Right cardiac atrium (tissue), 5 donors: ENCODE results near the gene SATB2. TPM values are rescaled to one million over a fixed set of nuclear protein-coding genes. Genes with fewer than 3 reads are reported as not detected.

Experiments
- ATAC-seq, 2 donors: fragments of 200-7000 bp; cut with Tn5 transposase; one replicate each; pipeline versions ENCODE4 v1.8.0 to v1.9.1; 2020; ENCODE audit warnings: moderate library complexity in 2 of 2, mild to moderate bottlenecking in 1 of 2
- DNase-seq, 3 donors: peaks; one replicate each; pipeline ENCODE4 v3.0.0-alpha.2; 2020
- H3K27ac ChIP-seq: one replicate; pipeline ENCODE4 v1.5.1; 2013; ENCODE audit warnings: mild to moderate bottlenecking, low read length, control low read depth, moderate library complexity
- H3K27me3 ChIP-seq: one replicate; pipeline ENCODE4 v1.6.1; 2013; ENCODE audit not compliant: control insufficient read depth, insufficient read depth
- H3K4me1 ChIP-seq: one replicate; pipeline ENCODE4 v1.6.1; 2013; ENCODE audit warnings: low read length; ENCODE audit not compliant: control insufficient read depth, insufficient read depth
- H3K4me3 ChIP-seq: one replicate; pipeline ENCODE4 v1.5.1; 2013; ENCODE audit warnings: low read length, control low read depth
- H3K9me3 ChIP-seq: one replicate; pipeline ENCODE4 v1.6.1; 2013; ENCODE audit warnings: low read length; ENCODE audit not compliant: control insufficient read depth
- WGBS: extraction: QIAGEN DNeasy Blood & Tissue Kit; methylation state at CpG from one replicate; pipeline ENCODE4 v1.1.7; 2013; 5-methylcytosine and 5-hydroxymethylcytosine counted together
- intact Hi-C, 4 donors: fragments of 100-400 bp; cut with DNase I; formaldehyde crosslinking; loops; one replicate each; pipeline versions ENCODE4 v1.11.0 to v1.14.0; 2022 to 2023
- polyA plus RNA-seq: library from polyadenylated mRNA; stranded (reverse); fragments of 200-250 nt; gene quantifications from one replicate; pipeline ENCODE4 v1.2.3, GENCODE V29; 2013
- total RNA-seq, 4 donors: library from RNA; stranded (reverse); fragmentation: NEBNext Ultra II Directional; extraction: Animal tissue kit (Norgen Biotek cat#: 25700); gene quantifications; one replicate each; pipeline ENCODE4 v1.2.1, GENCODE V29; 2021
- donor health status: healthy with polysubstance abuse.
- donor health status: DM: no; HTN: yes; CAD: no.
- donor health status: DM: no; HTN: no; CAD: no.
- donor health status: DM: no; HTN: yes; CAD: no; lungs with severe emphysema.
- donor health status: DM: yes; HTN: yes; CAD: no.

Gene SATB2
- total and polyA plus RNA-seq, 5 donors = 0.75 to 2.2 (median 1.7) TPM

DNA sequence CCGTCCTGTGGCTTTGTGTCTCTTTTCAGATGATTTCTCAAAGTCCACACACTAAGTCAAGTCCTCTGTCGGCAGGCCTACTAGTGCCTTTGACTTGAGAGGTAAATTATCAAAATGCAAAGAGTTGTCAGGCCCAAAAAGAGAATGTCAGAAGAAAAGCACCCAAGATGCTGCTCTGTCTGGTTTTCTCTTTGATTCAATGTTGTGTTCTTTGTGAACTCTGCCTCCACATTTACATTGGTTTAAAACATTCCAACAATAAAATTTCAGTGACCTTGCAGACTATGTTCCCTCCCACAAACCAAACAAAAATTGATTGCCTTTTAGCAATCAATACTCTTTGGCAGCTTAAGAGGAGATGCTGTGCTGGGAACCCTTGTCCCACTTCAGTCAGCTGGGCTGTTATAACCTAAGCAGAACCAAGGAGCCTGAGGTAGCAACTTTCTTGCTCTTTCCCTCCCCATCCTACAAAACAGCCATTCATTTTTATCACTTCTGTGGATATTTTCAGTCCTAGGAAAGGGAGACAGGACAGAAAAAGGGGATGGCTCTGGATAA is 19.6 kb upstream of the SATB2 start:
- 78% methylated on average over 2 of the region's 2 CpGs for WGBS
- Histone ChIP-seq H3K9me3 (no peaks in the 10 kb centered on the region), H3K27me3 (peaks cover 2% of the 10 kb centered on the region), H3K4me3 (no peak overlapping the region), H3K4me1 (no peaks in the 10 kb centered on the region), H3K27ac (no peak overlapping the region)
- no peak for ATAC-seq
- no peak for DNase-seq
- intact Hi-C loops = no loop called here

DNA sequence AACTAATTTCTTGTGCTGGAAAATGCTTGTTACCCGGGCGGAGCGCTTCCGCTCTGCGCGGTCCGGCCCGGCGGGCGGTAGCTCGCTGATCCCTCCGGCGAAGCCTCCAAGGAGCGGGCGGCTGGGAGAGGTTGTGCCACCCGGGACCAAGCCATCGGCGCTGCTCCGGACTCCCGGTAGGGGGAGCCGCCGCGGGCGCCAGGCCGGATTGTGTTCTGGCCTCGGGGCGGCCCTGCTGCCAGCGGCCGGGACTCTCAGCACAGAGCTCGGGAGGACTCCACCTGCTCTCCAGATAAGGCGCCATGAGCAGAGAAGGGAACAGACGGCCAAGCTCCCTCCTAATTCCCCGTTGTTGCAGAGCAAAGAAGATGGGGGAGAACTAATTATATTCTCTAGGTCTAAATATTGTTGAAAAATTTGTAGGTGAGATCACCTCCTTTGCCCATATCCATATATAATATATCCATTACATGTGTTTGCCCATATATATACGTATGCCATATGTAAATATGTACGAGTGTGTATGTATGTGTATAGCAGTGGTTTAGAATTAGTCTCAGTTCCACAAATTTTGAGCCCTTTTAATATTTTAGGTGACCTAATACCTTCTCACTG is 13.8 kb upstream of the SATB2 start:
- intact Hi-C loops = no loop called here
- H3K4me3 ChIP-seq = peak overlapping the region; percentile 8
- H3K27me3 ChIP-seq = no peaks in the 10 kb centered on the region
- no peaks in the 10 kb centered on the region for H3K4me1 ChIP-seq
- DNase-seq = peak; percentile 57 to 83 (median 80)
- no peak overlapping the region for H3K27ac ChIP-seq
- WGBS = 5% methylated on average over 35 of the region's 35 CpGs
- ATAC-seq = peak; percentile 76 to 93
- no peaks in the 10 kb centered on the region for H3K9me3 ChIP-seq

DNA sequence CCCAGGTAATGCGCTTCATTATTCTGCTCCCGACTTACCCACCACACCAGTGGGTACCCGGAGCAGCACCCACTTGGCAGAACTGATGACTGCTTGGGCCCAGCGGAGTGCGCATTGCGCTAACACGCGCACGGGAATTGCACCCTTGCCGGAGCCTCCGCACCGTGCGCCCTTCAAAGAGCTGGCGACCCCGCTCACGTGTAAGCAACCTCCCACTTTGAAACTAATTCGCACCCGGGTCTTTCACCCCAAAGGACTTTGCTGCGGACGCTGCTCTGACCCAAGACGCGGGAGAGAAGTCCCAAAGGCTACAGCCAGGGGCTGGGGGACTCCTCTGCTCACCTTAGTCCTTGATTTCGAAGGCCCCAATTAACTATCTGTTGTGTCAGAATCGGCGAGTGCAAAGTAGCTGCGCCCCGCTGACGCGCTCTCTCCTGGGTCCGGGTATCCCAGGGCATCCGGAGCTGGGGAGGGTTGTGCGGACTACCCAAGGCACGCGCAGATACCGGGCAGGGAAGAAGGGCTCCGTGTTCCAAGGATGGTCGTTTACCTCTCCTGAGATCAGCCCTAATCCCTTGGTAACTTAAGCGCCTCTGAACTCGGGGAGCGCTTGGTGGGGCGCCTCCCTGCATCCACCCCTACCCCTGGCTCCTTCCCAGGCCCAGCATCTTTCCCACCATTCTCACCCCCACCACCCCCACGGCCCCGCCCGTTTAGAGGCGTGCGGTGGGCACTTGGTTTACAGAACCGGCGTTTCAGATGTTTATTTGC is 13.1 kb upstream of the SATB2 start:
- WGBS = 2% methylated on average over 48 of the region's 48 CpGs
- Histone ChIP-seq H3K4me3 (peak overlapping the region; percentile 8), H3K27me3 (no peaks in the 10 kb centered on the region), H3K9me3 (no peaks in the 10 kb centered on the region), H3K4me1 (no peaks in the 10 kb centered on the region), H3K27ac (no peak overlapping the region)
- no peak for DNase-seq
- peak in 1 of 2 donors; percentile 21 for ATAC-seq
- intact Hi-C loops = no loop called here

DNA sequence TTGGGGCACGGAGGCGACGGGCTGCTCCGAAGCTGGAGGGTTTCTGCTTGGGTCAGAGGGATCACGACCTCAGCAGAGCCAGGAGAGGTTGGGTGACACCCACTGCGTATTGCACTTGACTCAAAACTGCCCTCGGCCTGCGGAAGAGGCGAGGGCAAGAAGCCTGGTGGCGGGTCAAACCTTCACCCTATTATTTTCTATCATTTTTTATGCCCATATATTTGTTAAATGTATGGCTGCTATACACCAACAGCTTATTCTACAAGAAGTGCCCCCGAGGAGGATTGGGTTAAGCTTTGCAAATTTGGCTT is 12.6 kb upstream of the SATB2 start:
- Histone ChIP-seq H3K9me3 (no peaks in the 10 kb centered on the region), H3K4me1 (no peaks in the 10 kb centered on the region), H3K4me3 (no peak overlapping the region), H3K27me3 (no peaks in the 10 kb centered on the region), H3K27ac (no peak overlapping the region)
- intact Hi-C loops = no loop called here
- DNase-seq = no peak
- ATAC-seq = no peak
- 5% methylated on average over 11 of the region's 11 CpGs for WGBS

DNA sequence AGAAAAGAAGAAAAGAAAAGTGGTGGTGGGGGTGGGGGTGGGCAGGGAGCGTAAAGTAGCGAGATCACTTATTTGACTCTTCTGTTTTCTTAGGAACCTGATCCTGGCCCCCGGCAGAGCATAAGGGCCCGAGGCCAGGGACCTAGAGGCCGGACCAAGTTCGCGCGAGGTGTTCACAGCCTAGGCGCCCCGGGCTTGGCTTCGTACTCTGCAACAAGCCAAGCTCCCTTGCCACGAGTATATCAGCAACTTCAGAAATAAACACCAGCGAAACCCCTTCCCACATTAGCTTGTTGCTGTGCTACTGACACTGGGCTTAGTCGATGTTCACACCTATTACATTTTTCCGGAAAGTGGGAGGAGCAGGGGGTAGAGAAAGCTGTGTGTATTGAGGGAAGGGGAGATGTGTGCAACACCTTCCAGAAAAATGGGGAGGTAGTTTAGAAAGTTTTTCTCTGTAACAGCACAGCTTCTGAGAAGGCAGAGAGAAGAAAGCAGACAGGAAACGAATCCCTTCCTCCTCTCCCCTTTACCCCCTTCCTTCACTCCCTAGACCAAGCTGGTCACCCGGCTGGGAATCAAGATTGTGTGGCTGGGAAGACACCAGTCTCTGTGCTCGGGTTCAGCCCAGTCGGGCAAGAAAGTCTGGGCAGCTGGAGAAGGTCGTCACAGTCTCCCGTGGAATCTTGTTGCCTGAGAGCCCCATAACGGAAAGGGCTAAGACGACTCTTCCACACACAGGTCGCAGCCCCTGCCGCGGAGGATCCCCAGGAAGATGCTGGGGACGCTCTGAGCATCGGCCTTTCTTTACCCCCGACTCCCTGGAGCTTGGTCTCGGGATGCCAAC is 12.0 kb upstream of the SATB2 start:
- no peaks in the 10 kb centered on the region for H3K27me3 ChIP-seq
- no peak overlapping the region for H3K4me3 ChIP-seq
- ATAC-seq (no peak), DNase-seq (no peak)
- intact Hi-C loops = no loop called here
- H3K27ac ChIP-seq = no peak overlapping the region
- H3K4me1 ChIP-seq = no peaks in the 10 kb centered on the region
- WGBS = 4% methylated on average over 30 of the region's 30 CpGs
- no peaks in the 10 kb centered on the region for H3K9me3 ChIP-seq

DNA sequence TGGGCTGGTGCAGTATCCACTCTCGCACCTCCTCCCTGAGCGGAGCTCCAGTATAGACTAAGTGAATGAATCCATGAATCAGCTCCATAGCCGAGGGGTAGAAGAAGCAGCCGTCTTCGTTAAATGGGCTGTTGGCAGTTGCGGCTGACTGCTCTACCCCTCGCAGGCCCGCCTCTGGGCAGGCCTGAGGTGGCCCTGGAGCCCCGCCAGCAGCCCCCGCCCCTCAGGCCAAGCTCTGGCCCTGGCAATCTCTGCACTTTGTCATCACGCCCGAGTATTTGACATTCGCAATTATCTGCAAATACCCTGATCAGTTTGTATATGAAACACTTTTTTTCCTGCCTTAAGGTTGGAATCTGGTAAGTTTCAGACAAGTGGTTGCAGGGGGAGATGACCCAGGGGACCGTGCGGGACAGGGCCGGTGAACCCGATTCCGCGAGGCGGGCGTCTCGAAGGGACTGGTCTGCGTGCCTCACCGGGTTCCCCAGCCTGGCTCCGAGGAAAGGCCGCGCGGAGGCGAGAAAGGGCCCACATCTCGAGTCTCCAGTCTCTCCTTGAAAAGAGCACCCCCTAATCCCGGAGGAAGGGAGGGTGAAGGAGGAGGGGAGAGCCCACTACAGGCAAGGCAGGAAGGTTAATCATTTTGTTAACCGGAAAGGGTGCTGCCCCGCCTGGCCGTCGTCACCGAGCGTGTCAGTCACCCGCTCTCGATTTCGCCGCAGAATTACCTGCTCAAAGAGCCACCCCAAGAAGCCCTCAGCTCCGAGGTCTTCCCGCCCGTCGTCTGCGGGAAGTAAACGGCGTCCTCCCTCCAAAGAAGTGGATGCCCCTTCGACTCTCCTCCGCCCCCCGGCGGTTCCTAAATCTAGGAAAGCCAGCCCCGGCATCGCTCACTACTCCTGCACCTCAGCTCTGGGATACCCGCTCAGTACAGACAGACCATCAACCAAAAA is 11.1 kb upstream of the SATB2 start:
- no peak overlapping the region for H3K4me3 ChIP-seq
- DNase-seq = no peak
- no peaks in the 10 kb centered on the region for H3K27me3 ChIP-seq
- no peak overlapping the region for H3K27ac ChIP-seq
- intact Hi-C loops = no loop called here
- 5% methylated on average over 55 of the region's 55 CpGs for WGBS
- H3K4me1 ChIP-seq = no peaks in the 10 kb centered on the region
- no peaks in the 10 kb centered on the region for H3K9me3 ChIP-seq
- no peak for ATAC-seq

DNA sequence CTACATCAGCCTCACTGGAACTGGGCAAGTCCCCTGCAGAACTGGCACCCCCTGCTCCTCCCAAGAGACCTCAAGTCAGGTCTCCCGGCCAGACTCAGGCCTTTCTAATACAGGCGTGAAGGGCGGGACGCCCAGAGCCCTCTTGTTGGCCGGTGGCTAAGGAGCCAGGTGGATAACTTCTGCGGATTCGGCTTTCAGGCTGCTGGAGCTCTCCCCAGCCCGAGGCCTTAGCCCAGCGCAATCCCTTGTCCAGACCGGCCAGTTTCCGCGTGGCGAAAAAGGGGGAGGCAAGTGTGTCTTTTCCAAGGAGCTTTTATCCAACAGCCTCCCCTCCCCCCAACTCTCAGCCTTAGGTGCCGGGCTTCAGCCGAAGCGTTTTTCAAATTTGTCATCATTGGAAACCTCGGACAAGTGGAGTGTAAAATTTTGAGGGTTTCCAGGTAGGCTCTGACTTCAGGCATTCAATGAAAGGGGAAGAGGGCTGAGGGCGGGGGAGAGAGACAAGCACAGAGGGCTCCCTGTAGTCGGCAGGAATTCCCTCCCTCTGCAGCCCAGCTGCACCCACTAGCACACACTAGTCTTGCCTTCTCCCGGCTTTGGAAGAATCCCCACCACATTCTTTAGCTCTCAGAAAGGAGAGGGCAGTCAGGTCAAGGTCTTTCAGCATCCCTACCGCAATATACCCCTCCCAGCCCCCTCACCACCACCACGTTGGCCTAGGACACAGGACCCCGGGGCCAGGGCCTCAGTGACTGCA is 9.5 kb upstream of the SATB2 start:
- Histone ChIP-seq H3K27ac (no peak overlapping the region), H3K9me3 (no peaks in the 10 kb centered on the region), H3K4me3 (no peak overlapping the region), H3K27me3 (no peaks in the 10 kb centered on the region), H3K4me1 (no peaks in the 10 kb centered on the region)
- ATAC-seq (no peak), DNase-seq (no peak)
- intact Hi-C loops = no loop called here
- WGBS = 10% methylated on average over 23 of the region's 23 CpGs

DNA sequence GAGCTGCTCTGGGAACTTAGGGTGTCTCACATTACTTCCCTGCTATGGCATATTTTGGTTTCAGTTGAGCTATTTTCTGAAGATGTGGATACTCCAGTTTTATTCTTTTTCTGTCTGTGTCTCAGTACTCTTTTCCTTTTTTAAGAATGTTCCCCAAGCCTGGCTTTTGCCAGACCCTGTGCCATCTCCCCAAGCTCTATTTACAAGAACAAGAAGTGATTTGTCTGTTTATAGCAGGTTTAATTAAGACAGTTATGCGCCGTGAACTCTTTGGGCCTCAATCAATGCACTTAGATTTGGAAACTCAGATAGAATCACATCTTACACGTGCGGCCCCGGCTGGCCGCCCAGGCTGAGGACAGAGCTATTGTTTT is 8.9 kb upstream of the SATB2 start:
- intact Hi-C loops = no loop called here
- H3K9me3 ChIP-seq = no peaks in the 10 kb centered on the region
- H3K4me3 ChIP-seq = no peak overlapping the region
- H3K27ac ChIP-seq = no peak overlapping the region
- DNase-seq = no peak
- WGBS = 11% methylated on average over 6 of the region's 6 CpGs
- H3K27me3 ChIP-seq = no peaks in the 10 kb centered on the region
- H3K4me1 ChIP-seq = no peaks in the 10 kb centered on the region
- no peak for ATAC-seq

DNA sequence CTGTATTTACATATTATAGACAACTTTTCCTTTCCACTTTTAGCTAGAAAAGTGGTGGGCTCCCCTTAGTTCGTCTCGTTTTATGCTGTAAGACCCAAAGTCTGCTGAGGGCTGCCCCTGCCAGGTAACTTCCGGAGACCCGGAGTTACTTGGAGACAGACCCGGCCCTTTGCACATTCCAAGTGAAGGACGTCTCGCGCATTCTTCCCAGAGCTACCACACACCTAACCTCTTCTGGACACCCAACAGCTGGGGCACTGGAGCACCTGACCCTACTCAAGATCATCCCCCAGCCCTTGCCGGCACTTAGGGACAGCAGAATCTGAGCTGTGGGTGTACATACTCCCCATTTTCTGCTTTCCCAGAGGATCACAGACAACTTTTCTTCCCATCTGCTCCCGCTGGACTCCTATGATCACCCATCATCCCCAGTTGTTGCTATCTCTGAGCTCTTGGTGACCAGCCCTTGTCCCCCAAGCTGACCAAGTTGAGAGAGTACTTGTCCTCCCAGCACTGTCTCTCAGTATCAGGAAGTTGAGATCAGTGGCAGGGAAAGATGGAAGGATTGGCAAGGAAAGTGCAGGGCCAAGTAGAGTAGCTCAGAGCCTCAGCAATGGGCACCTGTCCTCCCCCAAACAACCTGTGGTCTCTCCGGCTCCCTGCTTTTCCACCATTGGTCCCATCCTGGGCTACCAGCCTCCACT is 8.4 kb upstream of the SATB2 start:
- DNase-seq (no peak), ATAC-seq (no peak)
- no peak overlapping the region for H3K4me3 ChIP-seq
- no peak overlapping the region for H3K27ac ChIP-seq
- H3K9me3 ChIP-seq = no peaks in the 10 kb centered on the region
- 11% methylated on average over 11 of the region's 11 CpGs for WGBS
- no peaks in the 10 kb centered on the region for H3K27me3 ChIP-seq
- intact Hi-C loops = no loop called here
- no peaks in the 10 kb centered on the region for H3K4me1 ChIP-seq
